HEK293 (cell line): ENCODE results near the gene ITPR2.

ENCODE experiments used
- GLI4 ChIP-seq: fragments of 450-650 bp; formaldehyde crosslinking; IDR thresholded peaks from 2 replicates; pipeline ENCODE4 v1.5.1; 2016; ENCODE audit warnings: missing biosample characterization, missing genetic modification characterization
- KLF17 ChIP-seq: fragments of 450-650 bp; formaldehyde crosslinking; IDR thresholded peaks from 2 replicates; pipeline ENCODE4 v1.5.1; 2016; ENCODE audit warnings: missing biosample characterization, missing genetic modification characterization
- KLF9 ChIP-seq: fragments of 450-650 bp; formaldehyde crosslinking; IDR thresholded peaks from 2 replicates; pipeline ENCODE4 v1.5.1; 2016; ENCODE audit warnings: missing biosample characterization, missing genetic modification characterization, low read depth
- TSHZ1 ChIP-seq: fragments of 450-650 bp; formaldehyde crosslinking; IDR thresholded peaks from 2 replicates; pipeline ENCODE4 v1.5.1; 2016; ENCODE audit warnings: missing biosample characterization, missing genetic modification characterization, borderline replicate concordance
- ZNF202 ChIP-seq: fragments of 450-650 bp; formaldehyde crosslinking; IDR thresholded peaks from 2 replicates; pipeline ENCODE4 v1.5.1; 2016; ENCODE audit warnings: missing biosample characterization, missing genetic modification characterization, borderline replicate concordance
- ZNF311 ChIP-seq: fragments of 450-650 bp; formaldehyde crosslinking; IDR thresholded peaks from 2 replicates; pipeline ENCODE4 v1.5.1; 2017; ENCODE audit warnings: missing biosample characterization, missing genetic modification characterization, borderline replicate concordance
- ZNF658 ChIP-seq: fragments of 450-650 bp; formaldehyde crosslinking; IDR thresholded peaks from 2 replicates; pipeline ENCODE4; 2016; ENCODE audit warnings: missing biosample characterization, missing genetic modification characterization
- TF ChIP-seq, protein P1 (sequence below): fragments of 450-650 bp; formaldehyde crosslinking; IDR thresholded peaks from 2 replicates; pipeline ENCODE4 v1.5.1; 2016; ENCODE audit warnings: missing biosample characterization, missing genetic modification characterization
- TF ChIP-seq, protein P2 (sequence below): fragments of 450-650 bp; formaldehyde crosslinking; IDR thresholded peaks from 2 replicates; pipeline ENCODE4 v1.5.1; 2016; ENCODE audit warnings: missing biosample characterization, missing genetic modification characterization
- TF ChIP-seq, protein P3 (sequence below): sonication (generic); formaldehyde crosslinking; IDR thresholded peaks from 2 replicates; pipeline ENCODE4 v1.8.1; 2022; ENCODE audit warnings: mild to moderate bottlenecking, moderate library complexity, missing genetic modification reagents

GRCh38 chr12:26723379-26724308 lies 109.3 kb downstream of the ITPR2 start:
- TF ChIP-seq KLF17 = no peak
- TF ChIP-seq, protein P1, sequence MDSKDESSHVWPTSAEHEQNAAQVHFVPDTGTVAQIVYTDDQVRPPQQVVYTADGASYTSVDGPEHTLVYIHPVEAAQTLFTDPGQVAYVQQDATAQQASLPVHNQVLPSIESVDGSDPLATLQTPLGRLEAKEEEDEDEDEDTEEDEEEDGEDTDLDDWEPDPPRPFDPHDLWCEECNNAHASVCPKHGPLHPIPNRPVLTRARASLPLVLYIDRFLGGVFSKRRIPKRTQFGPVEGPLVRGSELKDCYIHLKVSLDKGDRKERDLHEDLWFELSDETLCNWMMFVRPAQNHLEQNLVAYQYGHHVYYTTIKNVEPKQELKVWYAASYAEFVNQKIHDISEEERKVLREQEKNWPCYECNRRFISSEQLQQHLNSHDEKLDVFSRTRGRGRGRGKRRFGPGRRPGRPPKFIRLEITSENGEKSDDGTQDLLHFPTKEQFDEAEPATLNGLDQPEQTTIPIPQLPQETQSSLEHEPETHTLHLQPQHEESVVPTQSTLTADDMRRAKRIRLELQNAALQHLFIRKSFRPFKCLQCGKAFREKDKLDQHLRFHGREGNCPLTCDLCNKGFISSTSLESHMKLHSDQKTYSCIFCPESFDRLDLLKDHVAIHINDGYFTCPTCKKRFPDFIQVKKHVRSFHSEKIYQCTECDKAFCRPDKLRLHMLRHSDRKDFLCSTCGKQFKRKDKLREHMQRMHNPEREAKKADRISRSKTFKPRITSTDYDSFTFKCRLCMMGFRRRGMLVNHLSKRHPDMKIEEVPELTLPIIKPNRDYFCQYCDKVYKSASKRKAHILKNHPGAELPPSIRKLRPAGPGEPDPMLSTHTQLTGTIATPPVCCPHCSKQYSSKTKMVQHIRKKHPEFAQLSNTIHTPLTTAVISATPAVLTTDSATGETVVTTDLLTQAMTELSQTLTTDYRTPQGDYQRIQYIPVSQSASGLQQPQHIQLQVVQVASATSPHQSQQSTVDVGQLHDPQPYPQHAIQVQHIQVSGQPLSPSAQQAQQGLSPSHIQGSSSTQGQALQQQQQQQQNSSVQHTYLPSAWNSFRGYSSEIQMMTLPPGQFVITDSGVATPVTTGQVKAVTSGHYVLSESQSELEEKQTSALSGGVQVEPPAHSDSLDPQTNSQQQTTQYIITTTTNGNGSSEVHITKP (tag by site-specific recombination) = no peak
- TF ChIP-seq, protein P2, sequence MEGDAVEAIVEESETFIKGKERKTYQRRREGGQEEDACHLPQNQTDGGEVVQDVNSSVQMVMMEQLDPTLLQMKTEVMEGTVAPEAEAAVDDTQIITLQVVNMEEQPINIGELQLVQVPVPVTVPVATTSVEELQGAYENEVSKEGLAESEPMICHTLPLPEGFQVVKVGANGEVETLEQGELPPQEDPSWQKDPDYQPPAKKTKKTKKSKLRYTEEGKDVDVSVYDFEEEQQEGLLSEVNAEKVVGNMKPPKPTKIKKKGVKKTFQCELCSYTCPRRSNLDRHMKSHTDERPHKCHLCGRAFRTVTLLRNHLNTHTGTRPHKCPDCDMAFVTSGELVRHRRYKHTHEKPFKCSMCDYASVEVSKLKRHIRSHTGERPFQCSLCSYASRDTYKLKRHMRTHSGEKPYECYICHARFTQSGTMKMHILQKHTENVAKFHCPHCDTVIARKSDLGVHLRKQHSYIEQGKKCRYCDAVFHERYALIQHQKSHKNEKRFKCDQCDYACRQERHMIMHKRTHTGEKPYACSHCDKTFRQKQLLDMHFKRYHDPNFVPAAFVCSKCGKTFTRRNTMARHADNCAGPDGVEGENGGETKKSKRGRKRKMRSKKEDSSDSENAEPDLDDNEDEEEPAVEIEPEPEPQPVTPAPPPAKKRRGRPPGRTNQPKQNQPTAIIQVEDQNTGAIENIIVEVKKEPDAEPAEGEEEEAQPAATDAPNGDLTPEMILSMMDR (tag by site-specific recombination) = no peak
- TF ChIP-seq KLF9 = no peak
- TF ChIP-seq, protein P3, sequence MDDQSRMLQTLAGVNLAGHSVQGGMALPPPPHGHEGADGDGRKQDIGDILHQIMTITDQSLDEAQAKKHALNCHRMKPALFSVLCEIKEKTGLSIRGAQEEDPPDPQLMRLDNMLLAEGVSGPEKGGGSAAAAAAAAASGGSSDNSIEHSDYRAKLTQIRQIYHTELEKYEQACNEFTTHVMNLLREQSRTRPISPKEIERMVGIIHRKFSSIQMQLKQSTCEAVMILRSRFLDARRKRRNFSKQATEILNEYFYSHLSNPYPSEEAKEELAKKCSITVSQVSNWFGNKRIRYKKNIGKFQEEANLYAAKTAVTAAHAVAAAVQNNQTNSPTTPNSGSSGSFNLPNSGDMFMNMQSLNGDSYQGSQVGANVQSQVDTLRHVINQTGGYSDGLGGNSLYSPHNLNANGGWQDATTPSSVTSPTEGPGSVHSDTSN (CRISPR knock-in tag) = no peak
- no peak for TF ChIP-seq TSHZ1 (tag by site-specific recombination)
- TF ChIP-seq ZNF202 (tag by site-specific recombination) = no peak
- TF ChIP-seq GLI4 (tag by site-specific recombination) = no peak
- TF ChIP-seq ZNF658 (tag by site-specific recombination) = no peak
- TF ChIP-seq ZNF311 (tag by site-specific recombination) = no peak
